HG03442 (cell line): Measurements from ENCODE around the gene KLK2.
"Not testable (repeated sequence)": the region's sequence is repeated elsewhere in the genome, so short reads cannot be mapped to it uniquely, and the experiment has no call there.

Source experiments
- ATAC-seq: cut with Tn5 transposase; IDR thresholded peaks from one replicate; pipeline ENCODE4 v1.9.1; 2021; ENCODE audit warnings: mild to moderate bottlenecking, moderate library complexity; ENCODE audit not compliant: unreplicated experiment

Gene KLK2

DNA sequence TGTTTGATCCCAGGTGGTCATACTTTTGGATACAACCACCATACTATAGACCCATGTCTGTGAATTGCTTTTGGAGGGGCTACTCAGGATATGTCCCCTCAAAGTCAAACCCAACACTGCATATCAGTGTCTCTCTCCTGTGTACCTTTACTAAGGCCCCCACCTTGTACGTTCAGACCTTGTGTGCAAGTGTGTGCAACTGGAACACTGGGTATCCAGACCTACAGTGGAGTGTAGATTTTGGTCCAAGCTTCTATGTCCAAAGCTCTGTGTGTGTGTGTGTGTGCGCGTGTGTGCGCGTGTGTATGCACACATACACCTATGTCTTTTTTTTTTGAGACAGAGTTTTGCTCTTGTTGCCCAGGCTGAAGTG, 18.0 kb downstream of the KLK2 start:
- no peak for ATAC-seq

DNA sequence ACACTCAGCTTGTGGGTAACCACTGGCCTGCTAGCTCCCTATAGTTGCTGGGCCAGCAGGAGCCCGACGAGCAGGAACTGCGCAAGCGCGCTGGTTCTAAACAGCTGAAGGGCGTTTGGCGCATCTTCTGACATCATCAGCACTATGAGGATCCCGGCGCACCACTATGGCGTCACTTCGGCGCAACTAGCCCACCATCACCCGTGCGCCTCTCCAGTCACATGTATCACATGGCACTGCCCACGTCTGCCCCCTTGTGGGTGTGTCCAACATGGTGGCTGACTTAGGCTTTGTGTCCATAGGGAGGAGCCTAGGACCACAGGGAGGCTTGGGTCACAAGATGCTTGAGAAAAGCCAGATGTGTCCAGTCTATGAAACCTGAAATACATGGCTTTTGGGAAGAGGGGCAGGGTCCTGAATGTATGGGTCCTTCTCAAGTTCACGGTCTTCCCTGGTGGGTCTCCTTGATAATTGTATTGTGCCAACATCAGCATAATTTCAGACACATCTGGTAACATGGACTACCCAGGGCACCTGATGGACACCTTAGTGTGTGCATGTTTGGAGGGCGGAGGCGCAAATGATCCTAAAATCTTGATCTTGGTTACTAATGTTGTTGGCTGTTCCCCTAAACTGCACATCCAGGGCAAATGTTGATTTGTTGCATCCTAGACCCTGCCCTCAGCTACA, 20.0 kb downstream of the KLK2 start:
- ATAC-seq, result no peak

DNA sequence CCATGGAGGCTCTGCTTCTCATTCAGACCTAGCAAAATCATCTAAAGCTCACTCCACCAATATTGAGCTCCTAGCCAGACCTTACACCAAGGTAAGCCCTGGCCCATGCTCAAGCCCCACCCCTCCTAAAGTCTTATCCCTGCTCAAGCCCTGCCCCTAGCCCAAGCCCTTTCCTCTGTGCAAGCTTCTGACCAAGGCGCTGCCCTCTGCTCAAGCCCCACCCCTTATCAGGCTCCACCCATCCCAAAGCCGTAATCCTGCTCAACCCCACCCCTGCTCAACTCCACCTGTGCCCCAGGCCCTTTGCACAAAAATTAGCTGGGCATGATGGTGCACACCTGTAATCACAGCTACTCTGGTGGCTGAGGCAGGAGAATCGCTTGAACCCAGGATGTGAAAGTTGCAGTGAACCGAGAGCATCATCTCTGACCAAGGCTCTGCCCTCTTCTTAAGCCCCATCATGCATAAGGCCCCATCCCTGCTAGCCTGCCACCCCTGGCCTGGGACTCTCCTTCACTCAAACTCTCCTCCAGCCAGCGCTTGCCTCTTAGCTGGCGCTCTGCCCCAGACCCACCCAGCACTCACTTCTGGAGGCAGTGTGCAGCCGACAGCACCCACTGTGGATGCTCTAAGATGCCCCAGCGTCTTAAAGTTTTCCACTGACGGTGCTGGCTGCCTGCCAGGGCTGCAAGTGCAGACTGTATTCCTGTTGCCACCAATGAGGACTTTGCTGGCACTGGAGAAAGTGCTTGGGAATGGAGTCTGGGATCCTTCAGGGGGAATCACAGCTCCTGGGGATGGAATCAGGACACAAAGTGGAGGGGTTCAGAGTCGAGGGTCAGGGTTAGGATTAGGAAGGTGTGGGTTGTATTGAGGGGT, 21.5 kb downstream of the KLK2 start:
- no peak for ATAC-seq

DNA sequence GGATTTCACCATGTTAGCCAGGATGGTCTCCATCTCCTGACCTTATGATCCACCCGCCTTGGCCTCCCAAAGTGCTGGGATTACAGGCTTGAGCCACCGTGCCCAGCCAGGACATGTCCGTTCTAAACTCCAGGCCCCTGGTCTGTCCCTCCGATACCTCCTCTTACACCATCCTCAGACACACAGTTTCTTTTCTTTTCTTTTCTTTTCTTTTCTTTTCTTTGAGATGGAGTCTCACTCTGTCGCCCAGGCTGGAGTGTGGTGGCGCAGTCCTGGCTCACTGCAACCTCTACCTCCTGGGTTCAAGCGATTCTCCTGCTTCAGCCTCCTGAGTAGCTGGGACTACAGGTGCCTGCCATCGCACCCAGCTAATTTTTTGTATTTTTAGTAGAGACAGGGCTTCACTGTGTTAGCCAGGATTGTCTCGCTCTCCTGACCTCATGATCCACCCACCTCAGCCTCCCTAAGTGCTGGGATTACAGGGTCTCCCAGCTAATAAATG, 22.9 kb downstream of the KLK2 start:
- ATAC-seq, result not testable (repeated sequence)

DNA sequence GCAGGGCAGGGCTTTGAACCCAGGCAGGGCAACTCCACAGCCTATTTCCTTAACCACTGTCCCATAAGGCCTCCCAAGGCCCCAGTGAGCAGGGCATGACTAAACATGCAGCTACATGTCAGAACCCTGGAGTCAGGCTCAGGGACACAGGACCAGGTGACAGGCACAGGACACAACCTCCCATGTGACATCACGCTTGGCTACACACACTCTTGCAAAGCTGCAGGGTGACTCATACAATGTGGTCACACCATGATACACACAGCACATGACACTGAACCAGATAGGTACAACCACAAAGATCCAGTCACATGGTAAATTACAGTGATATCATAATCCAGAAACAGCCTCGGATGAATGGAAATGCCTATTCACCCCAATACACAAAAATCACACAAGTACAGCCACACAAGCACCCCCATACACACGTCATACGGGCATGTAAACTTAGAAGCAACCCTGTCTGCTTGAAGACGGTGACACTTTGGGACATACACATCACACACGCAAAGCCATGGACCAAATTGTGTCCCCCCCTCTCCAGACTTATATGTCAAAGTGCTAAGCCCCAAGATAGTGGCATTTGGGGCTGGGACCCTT, 23.5 kb downstream of the KLK2 start:
- ATAC-seq, result peak; percentile 79

DNA sequence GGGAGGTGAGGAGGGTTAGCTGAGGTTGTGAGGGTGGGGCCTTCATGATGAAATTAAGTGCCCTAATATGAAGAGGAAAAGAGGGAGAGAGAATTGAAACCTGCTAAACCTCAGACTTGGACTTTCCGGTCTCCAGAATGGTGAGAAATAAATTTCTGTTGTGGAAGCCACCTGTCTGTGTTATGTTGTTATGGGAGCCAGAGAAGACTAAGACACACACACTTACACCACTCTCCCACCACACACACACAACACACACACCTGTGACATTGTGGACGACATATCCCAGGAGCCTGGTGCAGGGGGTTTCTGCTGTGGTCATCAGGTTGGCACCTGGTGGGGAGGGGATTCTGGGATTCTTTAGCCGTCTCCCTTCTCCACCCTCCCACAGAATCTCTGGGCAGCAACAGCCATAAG, 24.0 kb downstream of the KLK2 start:
- peak; percentile 17 for ATAC-seq

DNA sequence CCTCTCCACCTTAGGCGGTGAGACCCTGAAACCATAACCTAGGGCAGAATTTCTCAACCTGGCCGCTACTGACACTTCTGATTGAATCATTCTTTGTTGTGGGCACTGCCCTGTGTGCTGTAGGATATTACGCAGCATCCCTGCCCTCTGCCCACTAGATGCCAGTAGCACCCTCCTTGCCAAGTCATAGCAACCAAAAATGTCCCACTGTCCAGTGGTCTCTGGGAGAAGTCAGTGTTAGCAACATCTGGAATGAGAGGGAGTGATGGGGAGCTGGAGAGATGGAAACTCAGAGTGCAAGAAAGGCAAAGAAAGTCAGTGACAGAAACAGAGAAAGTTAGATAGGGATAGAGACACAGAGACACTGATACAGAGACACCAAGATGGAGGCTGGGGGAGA, 24.4 kb downstream of the KLK2 start:
- ATAC-seq, result no peak

DNA sequence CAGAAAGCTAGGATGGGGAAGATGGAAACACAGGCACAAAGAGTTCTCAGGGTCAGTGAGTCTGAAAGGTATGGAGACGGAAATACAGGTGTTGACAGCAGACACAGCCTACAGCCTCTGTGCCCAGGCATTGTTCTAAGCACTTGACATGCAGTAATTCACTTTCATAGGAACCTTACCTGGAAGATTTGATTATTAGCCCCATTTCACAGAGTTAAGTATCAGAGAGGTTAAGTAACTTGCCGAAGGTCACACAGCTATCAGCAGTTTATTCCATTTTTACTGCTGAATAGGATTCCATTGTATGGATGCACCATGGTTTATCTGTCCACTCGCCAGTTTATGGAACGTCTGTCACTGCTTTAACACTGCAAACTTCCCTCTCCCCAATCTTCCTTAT, 24.8 kb downstream of the KLK2 start:
- ATAC-seq, result no peak

DNA sequence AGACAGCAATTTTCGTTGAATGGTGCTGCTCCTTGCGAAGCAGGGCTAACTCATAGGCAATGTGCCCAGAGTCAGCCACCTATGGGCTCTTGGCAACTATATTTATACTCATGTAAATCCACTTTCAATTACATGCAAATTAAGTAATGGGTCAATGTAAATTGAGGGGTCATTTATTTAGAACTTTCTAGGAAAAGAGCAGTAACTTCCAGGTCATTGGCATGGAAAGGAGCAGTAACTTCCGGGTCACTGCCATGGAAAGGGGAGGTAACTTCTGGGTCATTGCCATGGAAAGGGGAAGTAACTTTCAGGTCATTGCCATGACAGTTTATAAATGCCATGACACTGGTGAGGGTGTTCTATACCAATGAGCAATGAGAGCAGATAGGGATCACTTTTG, 26.3 kb downstream of the KLK2 start:
- no peak for ATAC-seq

DNA sequence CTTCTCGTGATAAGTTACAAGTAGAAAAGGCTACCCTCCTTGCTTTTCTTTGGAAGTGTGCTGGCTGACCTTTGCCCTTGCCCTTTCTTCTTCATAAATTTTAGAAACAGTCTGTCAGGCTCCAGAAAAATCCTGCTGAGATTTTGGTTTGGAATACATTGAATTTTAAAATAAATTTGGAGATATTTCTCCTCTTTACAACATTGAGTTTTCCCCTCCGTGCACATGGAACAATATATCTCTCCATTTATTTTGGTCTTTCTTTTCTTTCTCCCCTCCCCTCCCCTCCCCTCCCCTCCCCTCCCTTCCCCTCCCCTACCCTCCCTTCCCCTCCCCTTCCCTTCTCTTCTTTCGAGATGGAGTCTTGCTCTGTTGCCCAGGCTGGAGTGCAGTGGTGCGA, 29.4 kb downstream of the KLK2 start:
- no peak for ATAC-seq

DNA sequence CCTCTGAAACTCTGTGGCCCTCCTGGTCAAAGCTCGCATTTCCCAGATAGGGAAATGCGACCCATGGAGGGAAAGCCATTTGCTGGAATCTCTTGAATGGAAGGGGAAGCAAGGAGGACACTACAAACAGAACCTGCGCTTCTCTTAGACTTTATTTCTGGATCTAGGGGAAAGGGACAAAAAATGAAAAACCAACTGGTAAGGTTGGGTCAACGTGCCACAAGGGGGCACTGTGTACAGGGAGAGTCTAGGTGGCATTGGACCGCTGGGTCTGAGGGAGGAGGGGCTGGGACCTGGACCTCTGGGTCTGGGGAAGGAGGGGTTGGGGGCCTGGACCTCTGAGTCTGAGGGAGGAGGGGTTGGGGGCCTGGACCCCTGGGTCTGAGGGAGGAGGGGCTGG, 33.0 kb downstream of the KLK2 start:
- no peak for ATAC-seq

DNA sequence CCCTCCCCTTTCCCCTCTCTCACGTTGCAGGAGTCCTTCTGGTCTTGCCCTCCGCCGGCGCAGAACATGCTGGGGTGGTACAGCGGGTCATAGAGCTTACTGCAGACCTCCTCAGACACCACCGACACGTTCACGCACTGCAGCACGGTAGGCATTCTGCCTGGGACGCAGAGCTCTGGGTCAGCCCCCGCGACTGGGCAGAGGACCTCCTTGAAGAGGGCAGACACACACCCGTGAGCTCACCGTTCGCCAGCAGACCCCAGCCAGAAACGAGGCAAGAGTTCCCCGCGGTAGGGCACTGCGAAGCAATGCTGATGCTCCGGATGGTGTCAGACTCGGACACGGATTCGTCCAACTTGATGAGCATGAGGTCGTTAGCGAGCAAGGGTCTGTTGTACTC, 35.1 kb downstream of the KLK2 start:
- no peak for ATAC-seq

DNA sequence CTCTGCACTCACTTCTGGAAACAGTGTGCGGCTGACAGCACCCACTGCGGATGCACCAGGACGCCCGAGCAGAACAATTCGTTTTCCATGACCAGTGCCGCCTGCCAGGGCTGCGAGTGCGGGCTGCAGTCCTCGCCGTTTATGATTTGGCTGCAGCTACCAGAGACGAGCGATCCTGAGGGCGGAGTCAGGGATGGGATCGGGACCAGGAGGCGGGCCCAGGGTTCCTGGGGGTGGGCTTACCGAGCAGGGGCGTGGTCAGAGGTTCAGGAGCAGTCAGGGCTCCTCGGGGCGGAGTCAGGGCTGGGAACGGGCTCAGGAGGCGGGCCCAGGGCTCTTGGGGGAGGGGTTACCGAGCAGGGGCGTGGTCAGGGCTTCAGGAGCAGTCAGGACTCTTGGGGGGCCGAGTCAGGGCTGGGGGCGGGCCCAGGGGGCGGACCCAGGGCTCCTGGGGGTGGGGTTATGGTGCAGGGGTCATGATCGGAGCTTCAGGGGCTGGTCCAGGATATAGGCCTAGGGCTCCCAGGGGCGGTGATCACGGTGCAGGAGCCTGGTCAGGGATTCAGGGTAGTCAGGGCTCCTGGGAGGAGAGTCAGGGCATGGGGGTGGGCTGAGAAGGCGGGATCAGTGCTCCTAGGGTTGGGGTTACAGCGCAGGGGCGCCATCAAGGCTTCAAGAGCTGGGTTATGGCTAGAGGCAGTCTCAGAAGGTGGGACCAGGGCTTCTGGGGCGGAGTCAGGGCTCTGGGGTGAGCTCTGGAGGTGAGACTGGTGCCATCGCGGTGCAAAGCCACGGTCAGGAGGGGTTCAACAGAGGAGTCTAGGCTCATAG, 36.2 kb downstream of the KLK2 start:
- ATAC-seq, result peak; percentile 70

DNA sequence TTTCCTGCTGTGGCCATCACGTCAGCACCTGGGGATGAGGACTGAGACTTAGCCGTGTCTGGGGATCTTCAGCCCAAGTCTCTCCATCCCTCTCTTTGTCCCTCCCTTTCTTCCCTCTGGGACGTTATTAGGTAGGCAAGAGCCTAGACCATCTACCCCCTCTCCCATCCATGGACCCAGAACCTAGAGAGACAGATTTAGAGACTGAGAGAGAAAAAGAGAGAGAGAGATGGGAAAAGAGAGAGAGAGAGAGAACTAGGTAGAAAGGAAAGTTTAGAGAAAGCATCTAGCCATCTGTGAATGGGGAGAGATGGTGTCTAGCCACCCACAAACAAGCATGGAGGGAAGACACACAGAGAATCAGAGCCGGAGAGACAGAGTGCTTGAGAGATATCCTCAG, 37.5 kb downstream of the KLK2 start:
- no peak for ATAC-seq

DNA sequence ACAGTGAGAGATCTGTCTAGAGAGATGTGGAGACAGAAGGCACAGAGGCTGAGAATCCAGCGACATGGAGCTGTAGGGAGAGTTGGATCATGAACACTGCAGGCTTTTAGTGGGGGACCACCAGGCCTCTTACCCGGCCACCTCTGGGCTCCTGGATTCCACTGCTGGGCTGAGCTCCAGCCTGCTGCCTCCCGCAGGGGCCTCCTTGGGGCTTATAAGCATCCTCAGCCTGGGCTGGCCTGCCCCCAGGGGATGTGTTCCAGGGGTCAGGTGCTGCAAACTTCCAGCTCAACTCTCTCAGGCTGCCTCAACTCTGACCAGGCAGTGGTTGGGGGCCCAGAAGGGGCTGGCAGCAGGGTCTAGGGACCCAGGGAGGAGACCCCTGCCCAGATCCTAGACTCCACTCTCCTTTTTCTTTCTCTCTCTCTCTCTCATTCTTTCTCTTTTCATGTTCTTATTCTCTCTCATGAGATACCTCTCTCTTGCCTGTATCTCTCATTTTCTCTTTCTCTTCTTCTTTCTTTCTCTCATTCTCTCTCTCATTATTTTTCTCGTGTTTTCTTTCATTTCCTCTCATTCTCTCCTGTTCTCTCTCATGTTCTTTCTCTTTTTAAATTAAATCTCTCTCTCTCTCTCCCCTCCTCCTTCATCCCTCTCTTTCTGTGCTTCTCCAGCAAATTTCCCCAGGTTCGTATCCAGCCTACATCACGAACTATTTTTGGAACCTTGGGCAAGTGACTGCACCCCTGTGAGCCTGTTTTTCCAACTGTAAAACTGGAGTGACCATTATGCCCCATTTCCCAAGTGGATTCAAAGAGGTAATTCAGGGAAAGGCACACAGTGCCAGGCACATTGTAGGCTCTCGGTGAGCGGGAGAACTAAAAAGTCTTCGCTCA, 38.2 kb downstream of the KLK2 start, which contains the start of gene KLK4:
Gene KLK4, minus strand, starts transcription at position 190 of the 896 bp plus-strand sequence. CDS start 657 bp downstream, outside the sequence.
- ATAC-seq, result no peak

DNA sequence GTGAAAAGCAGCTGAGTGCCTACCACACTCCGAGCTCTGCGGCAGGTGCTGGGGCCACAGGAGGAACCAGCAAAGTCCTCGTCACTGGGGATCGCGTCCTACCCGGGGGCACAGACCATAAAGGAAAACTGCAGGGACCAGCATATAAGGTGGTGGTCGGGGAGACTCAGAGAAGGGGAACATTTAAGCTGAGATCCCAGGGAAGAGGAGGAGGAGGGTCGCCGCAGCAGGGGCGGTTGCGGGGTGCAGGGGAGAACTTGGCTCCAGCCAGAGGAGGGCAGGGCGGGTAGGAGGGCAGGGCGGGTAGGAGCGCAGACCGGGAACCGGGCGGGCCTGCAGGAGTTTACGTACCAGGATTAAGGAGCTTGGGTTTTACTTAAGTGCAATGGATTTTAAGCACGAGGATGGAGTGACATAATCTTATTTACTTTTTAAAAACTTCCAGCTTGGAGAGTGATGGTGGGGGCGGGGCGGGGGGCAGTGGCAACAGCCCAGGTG, 38.9 kb downstream of the KLK2 start:
- ATAC-seq, result no peak

DNA sequence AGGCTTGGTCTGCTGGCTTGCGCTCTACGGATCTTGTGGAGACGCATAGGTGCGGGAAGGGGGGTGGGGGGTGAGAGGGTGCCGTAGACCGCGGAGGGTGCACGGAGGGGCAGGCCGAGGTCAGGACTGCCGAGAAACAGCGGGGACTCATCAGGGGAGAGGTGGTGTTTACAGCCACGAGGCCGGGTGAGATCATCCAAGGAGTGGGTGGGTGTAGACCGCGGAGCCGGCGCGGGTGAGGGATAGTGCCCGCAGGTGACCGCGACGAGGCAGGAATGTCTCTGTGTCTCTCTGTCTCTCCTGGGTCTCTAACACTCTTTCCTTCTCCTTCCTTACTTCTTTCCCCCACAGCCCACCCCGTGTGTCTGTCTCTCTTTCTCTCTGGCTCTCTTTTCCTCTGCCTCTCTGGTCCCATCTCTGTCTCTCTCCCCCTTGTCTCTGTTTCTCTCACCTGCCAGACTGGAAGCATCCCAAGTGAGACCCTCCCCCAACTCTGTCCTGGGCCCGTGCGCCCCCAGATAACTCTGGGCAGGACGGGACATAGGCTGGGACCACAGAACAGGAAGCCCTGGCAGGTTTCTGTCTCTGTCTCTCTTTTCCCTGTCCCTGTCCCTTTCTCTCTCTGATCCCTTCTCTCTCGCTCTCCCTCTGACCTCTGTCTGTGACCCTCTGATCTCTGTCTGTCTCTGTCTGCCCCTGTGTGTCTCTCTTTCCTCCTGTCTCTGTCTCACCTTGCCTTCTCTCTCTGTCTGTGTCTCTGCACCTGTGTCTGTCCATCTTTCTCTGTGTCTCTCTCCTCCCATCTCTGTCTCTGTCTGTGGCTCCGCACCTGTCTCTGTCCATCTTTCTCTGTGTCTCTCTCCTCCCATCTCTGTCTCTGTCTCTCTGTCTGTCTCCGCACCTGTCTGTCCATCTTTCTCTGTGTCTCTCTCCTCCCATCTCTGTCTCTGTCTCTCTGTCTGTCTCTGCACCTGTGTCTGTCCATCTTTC, 39.8 kb downstream of the KLK2 start:
- ATAC-seq, result no peak

DNA sequence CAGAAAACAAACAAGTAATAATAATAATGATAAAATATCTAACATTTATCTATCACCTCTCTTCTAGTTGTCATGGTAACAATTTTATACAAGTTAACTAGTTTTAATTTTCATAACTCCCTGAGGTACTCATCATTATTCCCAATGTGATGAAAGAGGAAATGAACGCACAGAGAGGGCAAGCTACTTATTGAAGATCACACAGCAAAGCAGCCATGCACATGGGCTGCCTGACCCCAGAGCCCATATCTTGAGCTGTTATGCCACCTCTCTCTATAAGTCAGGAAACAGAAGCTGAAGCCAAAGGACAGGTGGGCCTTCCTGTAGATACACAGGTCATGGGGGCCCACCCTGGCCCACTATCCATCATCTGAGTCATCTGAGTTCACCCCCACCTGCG, 42.8 kb downstream of the KLK2 start:
- ATAC-seq, result no peak
